A673 (cell line): Measurements from ENCODE around the gene SLC15A3. TPM values are rescaled to one million over a fixed set of nuclear protein-coding genes. Genes with fewer than 3 reads are reported as not detected.

Source experiments
- BruUV-seq: library from RNA; stranded (reverse); fragments of 400-500 nt; replicated peaks from 2 replicates; lab custom pipeline; 2021; lab: Mats Ljungman, UMichigan
- CTCF ChIA-PET: fragments of 300-600 bp; sonication (Branson Sonifier 250); formaldehyde crosslinking; loops from one replicate; lab custom pipeline; 2022; ENCODE audit warnings: antibody characterized with exemption; lab: Charles Lee
- POLR2A ChIA-PET: fragments of 300-600 bp; sonication (Branson Sonifier 250); formaldehyde crosslinking; loops from one replicate; lab custom pipeline; 2022; ENCODE audit warnings: antibody characterized with exemption; ENCODE audit not compliant: low non-redundant PET; lab: Charles Lee
- DNase-seq: peaks from one replicate; pipeline ENCODE4 v3.0.0-alpha.2; 2015; ENCODE audit warnings: low spot score
- H3K27ac ChIP-seq: fragments of 200-600 bp; sonication (generic); 2 replicates; pipeline ENCODE4 v1.5.1; 2016; ENCODE audit warnings: mixed run types, low read depth, mild to moderate bottlenecking, mixed read lengths, antibody characterized with exemption, low read length; ENCODE audit not compliant: poor library complexity, severe bottlenecking
- H3K27me3 ChIP-seq: fragments of 200-600 bp; sonication (generic); replicated peaks from 2 replicates; pipeline ENCODE4 v1.6.1; 2017; ENCODE audit warnings: mixed run types, low read depth, mild to moderate bottlenecking, mixed read lengths, antibody characterized with exemption, low read length; ENCODE audit not compliant: insufficient read depth, poor library complexity
- H3K36me3 ChIP-seq: fragments of 200-600 bp; sonication (generic); 2 replicates; pipeline ENCODE4 v1.6.1; 2016; ENCODE audit warnings: mixed run types, mild to moderate bottlenecking, mixed read lengths, antibody characterized with exemption, low read length; ENCODE audit not compliant: insufficient read depth, poor library complexity, severe bottlenecking
- H3K4me1 ChIP-seq: fragments of 200-600 bp; sonication (generic); 2 replicates; pipeline ENCODE4 v1.6.1; 2017; ENCODE audit warnings: mixed run types, mild to moderate bottlenecking, mixed read lengths, antibody characterized with exemption, low read length; ENCODE audit not compliant: insufficient read depth, poor library complexity, severe bottlenecking
- H3K4me3 ChIP-seq: fragments of 200-600 bp; sonication (generic); 2 replicates; pipeline ENCODE4 v1.5.1; 2016; ENCODE audit warnings: low read depth, mixed run types, mild to moderate bottlenecking, mixed read lengths, low read length; ENCODE audit not compliant: poor library complexity, severe bottlenecking
- H3K9me3 ChIP-seq: fragments of 200-600 bp; sonication (generic); 2 replicates; pipeline ENCODE4 v1.6.1; 2016; ENCODE audit warnings: mixed run types, low read depth, mild to moderate bottlenecking, mixed read lengths, antibody characterized with exemption, low read length; ENCODE audit not compliant: poor library complexity, severe bottlenecking
- CTCF ChIP-seq: fragments of 300-800, 200-600 bp; sonication (generic); conservative IDR thresholded peaks from 2 replicates; pipeline ENCODE4 v1.5.1; 2017; ENCODE audit warnings: low read depth, mild to moderate bottlenecking, antibody characterized with exemption, low read length, moderate library complexity, mixed read lengths
- EZH2 ChIP-seq: fragments of 200-600 bp; sonication (generic); IDR thresholded peaks from 2 replicates; pipeline ENCODE4 v1.6.1; 2017; ENCODE audit warnings: borderline replicate concordance, low read depth, mild to moderate bottlenecking, mixed read lengths, antibody characterized with exemption, low read length; ENCODE audit not compliant: poor library complexity, severe bottlenecking
- intact Hi-C: fragments of 100-400 bp; cut with micrococcal nuclease; formaldehyde crosslinking; loops from one replicate; pipeline ENCODE4 v1.10.0; 2022; ENCODE audit not compliant: unreplicated experiment
- total RNA-seq: library from RNA; stranded (reverse); gene quantifications from 2 replicates; pipeline ENCODE4 v1.2.3, GENCODE V29; 2021

Gene SLC15A3
- total RNA-seq, 1 experiment from 2014 or later = not detected

- CTCF ChIA-PET = no interaction called here
These were observed 421 bp downstream of the SLC15A3 start for GRCh38 chr11:60951606-60951903.

GRCh38 chr11:60950933-60951605 lies 907 bp downstream of the SLC15A3 start:
- no peak for TF ChIP-seq EZH2
- TF ChIP-seq CTCF = no peak
- intact Hi-C loops = no loop called here
- ChIA-PET POLR2A (interaction anchor here (0.6 kb wide), 1 partner anchor 77 kb away, joined by 4 read pairs; no protein-coding TSS in a partner anchor), CTCF (no interaction called here)
- H3K27ac ChIP-seq = no peak overlapping the region
- no peak for DNase-seq
- H3K27me3 ChIP-seq = no peaks in the 10 kb centered on the region
- no peaks in the 10 kb centered on the region for H3K4me1 ChIP-seq
- H3K36me3 ChIP-seq = no peaks in the 10 kb centered on the region
- no peaks in the 10 kb centered on the region for H3K9me3 ChIP-seq
- BruUV-seq = no TSS peak
- H3K4me3 ChIP-seq = no peak overlapping the region

More at GRCh38 chr11:60951606-60951903, 421 bp downstream of the SLC15A3 start:
- H3K9me3 ChIP-seq = no peaks in the 10 kb centered on the region
- no peaks in the 10 kb centered on the region for H3K4me1 ChIP-seq
- no TSS peak for BruUV-seq
- POLR2A ChIA-PET = no interaction called here
- H3K27me3 ChIP-seq = no peaks in the 10 kb centered on the region
- no peaks in the 10 kb centered on the region for H3K36me3 ChIP-seq
- intact Hi-C loops = no loop called here
- H3K27ac ChIP-seq = no peak overlapping the region
- no peak overlapping the region for H3K4me3 ChIP-seq
- DNase-seq = no peak
- no peak for TF ChIP-seq CTCF
- TF ChIP-seq EZH2 = no peak

- intact Hi-C loops = no loop called here
- Histone ChIP-seq H3K4me3 (no peak overlapping the region), H3K4me1 (no peaks in the 10 kb centered on the region), H3K36me3 (no peaks in the 10 kb centered on the region), H3K27me3 (no peaks in the 10 kb centered on the region), H3K27ac (no peak overlapping the region), H3K9me3 (no peaks in the 10 kb centered on the region)
- POLR2A ChIA-PET = no interaction called here
- CTCF ChIA-PET = no interaction called here
- no peak for DNase-seq
- TF ChIP-seq CTCF (no peak), EZH2 (no peak)
- no TSS peak for BruUV-seq
These were observed 2.0 kb downstream of the SLC15A3 start for GRCh38 chr11:60950024-60950423.
